Measurements from ENCODE around the gene FAM53C.

DNA sequence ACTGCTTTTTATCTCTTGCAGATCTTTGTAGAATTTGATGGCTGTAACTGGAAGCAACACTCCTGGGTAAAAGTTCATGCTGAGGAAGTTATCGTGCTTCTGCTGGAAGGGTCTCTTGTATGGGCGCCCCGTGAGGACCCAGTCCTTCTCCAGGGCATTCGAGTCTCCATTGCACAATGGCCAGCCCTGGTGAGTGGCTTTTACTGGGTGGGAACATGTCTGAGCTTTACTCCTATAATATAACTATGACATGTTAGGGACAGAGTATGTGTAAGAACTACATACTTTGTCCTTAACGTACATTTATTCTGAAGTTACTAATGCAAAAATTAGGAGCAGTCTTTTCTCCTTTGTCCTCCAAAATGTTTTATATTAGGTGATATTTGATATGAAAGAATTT, 34.6 kb downstream of the FAM53C start:
- TF ChIP-seq EZH2phosphoT487 (conservative IDR thresholded peaks at IDR 0.05; ENCODE audit: low read length): no peak
- TF ChIP-seq, protein P1, sequence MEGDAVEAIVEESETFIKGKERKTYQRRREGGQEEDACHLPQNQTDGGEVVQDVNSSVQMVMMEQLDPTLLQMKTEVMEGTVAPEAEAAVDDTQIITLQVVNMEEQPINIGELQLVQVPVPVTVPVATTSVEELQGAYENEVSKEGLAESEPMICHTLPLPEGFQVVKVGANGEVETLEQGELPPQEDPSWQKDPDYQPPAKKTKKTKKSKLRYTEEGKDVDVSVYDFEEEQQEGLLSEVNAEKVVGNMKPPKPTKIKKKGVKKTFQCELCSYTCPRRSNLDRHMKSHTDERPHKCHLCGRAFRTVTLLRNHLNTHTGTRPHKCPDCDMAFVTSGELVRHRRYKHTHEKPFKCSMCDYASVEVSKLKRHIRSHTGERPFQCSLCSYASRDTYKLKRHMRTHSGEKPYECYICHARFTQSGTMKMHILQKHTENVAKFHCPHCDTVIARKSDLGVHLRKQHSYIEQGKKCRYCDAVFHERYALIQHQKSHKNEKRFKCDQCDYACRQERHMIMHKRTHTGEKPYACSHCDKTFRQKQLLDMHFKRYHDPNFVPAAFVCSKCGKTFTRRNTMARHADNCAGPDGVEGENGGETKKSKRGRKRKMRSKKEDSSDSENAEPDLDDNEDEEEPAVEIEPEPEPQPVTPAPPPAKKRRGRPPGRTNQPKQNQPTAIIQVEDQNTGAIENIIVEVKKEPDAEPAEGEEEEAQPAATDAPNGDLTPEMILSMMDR (IDR thresholded peaks at IDR 0.05; ENCODE audit: insufficient read depth, low read length, poor library complexity, severe bottlenecking): no peak

All from SU-DHL-6 (cell line).